ENCODE results near the gene OLFML2A.
A peak's percentile ranks its signal among the peaks of the same experiment; 100 is the strongest.

OLFML2A gene

GRCh38 chr9:124792257-124793014, 15.5 kb downstream of the OLFML2A start:
- no peak overlapping the region for H2AFZ ChIP-seq
- H3K4me1 ChIP-seq, result no peaks in the 10 kb centered on the region
- no peaks in the 10 kb centered on the region for H3K36me3 ChIP-seq (ENCODE audit: control insufficient read depth, insufficient read depth, low read length)
- H3K9me3 ChIP-seq (ENCODE audit: control insufficient read depth, low read length), result no peaks in the 10 kb centered on the region
- no peak overlapping the region for H3K4me2 ChIP-seq (ENCODE audit: low read length)
- H3K9ac ChIP-seq, result no peak overlapping the region
- H3K27ac ChIP-seq, result no peak overlapping the region
- H3K79me2 ChIP-seq, result no peaks in the 10 kb centered on the region
- no peak overlapping the region for H3K4me3 ChIP-seq (ENCODE audit: low read depth, low read length)
- TF ChIP-seq CTCF (IDR thresholded peaks at IDR 0.05), result no peak
- no peaks in the 10 kb centered on the region for H3K27me3 ChIP-seq (ENCODE audit: control insufficient read depth, insufficient read depth, low read length)

- no peak for TF ChIP-seq CTCF (IDR thresholded peaks at IDR 0.05)
- Histone ChIP-seq H3K4me1 (no peaks in the 10 kb centered on the region), H2AFZ (no peak overlapping the region), H3K79me2 (no peaks in the 10 kb centered on the region), H3K36me3 (ENCODE audit: control insufficient read depth, insufficient read depth, low read length) (no peaks in the 10 kb centered on the region), H3K27me3 (ENCODE audit: control insufficient read depth, insufficient read depth, low read length) (no peaks in the 10 kb centered on the region), H3K9me3 (ENCODE audit: control insufficient read depth, low read length) (no peaks in the 10 kb centered on the region), H3K4me3 (ENCODE audit: low read depth, low read length) (no peak overlapping the region), H3K9ac (no peak overlapping the region), H3K4me2 (ENCODE audit: low read length) (no peak overlapping the region), H3K27ac (no peak overlapping the region)
Measured at GRCh38 chr9:124793015-124793541, 16.1 kb downstream of the OLFML2A start.

DNA sequence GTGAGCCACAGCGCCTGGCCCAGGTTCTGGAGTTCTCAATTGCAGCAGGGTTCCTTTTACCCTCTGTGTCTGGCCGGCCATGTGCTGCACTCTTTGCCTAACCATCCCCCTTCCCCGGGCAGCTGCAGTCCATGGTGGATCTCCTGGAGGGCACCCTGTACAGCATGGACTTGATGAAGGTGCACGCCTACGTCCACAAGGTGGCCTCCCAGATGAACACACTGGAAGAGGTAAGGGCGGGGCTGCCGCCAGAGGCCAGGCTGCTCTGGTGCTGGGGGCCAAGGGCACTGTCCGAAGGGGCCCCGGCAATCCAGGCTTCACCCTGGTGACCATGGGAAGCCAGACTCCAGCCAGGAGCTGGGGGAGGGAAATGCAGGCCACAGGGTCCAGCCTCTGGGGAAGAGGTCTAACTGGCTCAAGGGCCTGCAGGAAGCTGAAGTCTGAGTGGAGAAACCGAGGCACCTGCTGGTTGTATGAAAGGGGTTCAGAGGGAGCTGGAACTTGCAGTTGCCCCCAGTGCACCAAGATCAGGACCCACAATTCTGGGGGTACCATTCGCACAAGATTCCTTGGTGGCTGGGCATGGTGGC, 18.1 kb downstream of the OLFML2A start:
- Histone ChIP-seq H3K79me2 (no peaks in the 10 kb centered on the region), H3K27me3 (ENCODE audit: control insufficient read depth, insufficient read depth, low read length) (no peaks in the 10 kb centered on the region), H3K36me3 (ENCODE audit: control insufficient read depth, insufficient read depth, low read length) (no peaks in the 10 kb centered on the region), H2AFZ (no peak overlapping the region), H3K4me1 (no peaks in the 10 kb centered on the region), H3K9ac (no peak overlapping the region), H3K27ac (no peak overlapping the region), H3K4me3 (ENCODE audit: low read depth, low read length) (no peak overlapping the region), H3K9me3 (ENCODE audit: control insufficient read depth, low read length) (no peaks in the 10 kb centered on the region), H3K4me2 (ENCODE audit: low read length) (no peak overlapping the region)
- TF ChIP-seq CTCF (IDR thresholded peaks at IDR 0.05), result no peak

- H3K79me2 ChIP-seq, result no peaks in the 10 kb centered on the region
- H3K27ac ChIP-seq, result peak overlapping the region; percentile 49
- no peaks in the 10 kb centered on the region for H3K4me1 ChIP-seq
- no peak overlapping the region for H3K9ac ChIP-seq
- no peaks in the 10 kb centered on the region for H3K36me3 ChIP-seq (ENCODE audit: control insufficient read depth, insufficient read depth, low read length)
- no peak overlapping the region for H3K4me3 ChIP-seq (ENCODE audit: low read depth, low read length)
- H3K9me3 ChIP-seq (ENCODE audit: control insufficient read depth, low read length), result no peaks in the 10 kb centered on the region
- no peak for TF ChIP-seq CTCF (IDR thresholded peaks at IDR 0.05)
- no peak overlapping the region for H2AFZ ChIP-seq
- H3K4me2 ChIP-seq (ENCODE audit: low read length), result no peak overlapping the region
- H3K27me3 ChIP-seq (ENCODE audit: control insufficient read depth, insufficient read depth, low read length), result no peaks in the 10 kb centered on the region
Measured at GRCh38 chr9:124795881-124796431, 19.0 kb downstream of the OLFML2A start.

All from parathyroid adenoma (tissue), 2 donors.